GM12801 (cell line): ENCODE results near the gene MOB1B.

ENCODE experiments used
- CTCF ChIP-seq: IDR thresholded peaks from one replicate; pipeline ENCODE4 v1.5.1; 2011; ENCODE audit warnings: control low read depth; ENCODE audit not compliant: insufficient read length; ENCODE audit errors: extremely low read depth

MOB1B gene

GRCh38 chr4:70901984-70902576 is at the start of gene MOB1B:
Gene MOB1B (plus strand): TSS chr4:70902369. CDS start chr4:70902537, 168 bp downstream.
- no peak for TF ChIP-seq CTCF

GRCh38 chr4:70855464-70855863 is 46.7 kb upstream of the MOB1B start:
- TF ChIP-seq CTCF = no peak

- TF ChIP-seq CTCF = no peak
Measured at GRCh38 chr4:70858454-70858853, 43.7 kb upstream of the MOB1B start.

GRCh38 chr4:70859066-70859465 is 43.1 kb upstream of the MOB1B start:
- no peak for TF ChIP-seq CTCF

- TF ChIP-seq CTCF = no peak
Measured at GRCh38 chr4:70863099-70863790, 38.9 kb upstream of the MOB1B start.

GRCh38 chr4:70868778-70869177 is 33.4 kb upstream of the MOB1B start:
- TF ChIP-seq CTCF = no peak

GRCh38 chr4:70873216-70873615 is 29.0 kb upstream of the MOB1B start:
- no peak for TF ChIP-seq CTCF
